ENCODE data around the gene SENP7.

- TF ChIP-seq CTCF (conservative IDR thresholded peaks at IDR 0.05; ENCODE audit: low read length) = no peak
- TF ChIP-seq EZH2phosphoT487 (IDR thresholded peaks at IDR 0.05; ENCODE audit: borderline replicate concordance, low read depth, low read length) = no peak
These were observed 137.4 kb downstream of the SENP7 start for GRCh38 chr3:101375586-101375985.
